ENCODE results near the gene TLX2.
"Not testable (repeated sequence)": the region's sequence is repeated elsewhere in the genome, so short reads cannot be mapped to it uniquely, and the experiment has no call there.

Gene TLX2

DNA sequence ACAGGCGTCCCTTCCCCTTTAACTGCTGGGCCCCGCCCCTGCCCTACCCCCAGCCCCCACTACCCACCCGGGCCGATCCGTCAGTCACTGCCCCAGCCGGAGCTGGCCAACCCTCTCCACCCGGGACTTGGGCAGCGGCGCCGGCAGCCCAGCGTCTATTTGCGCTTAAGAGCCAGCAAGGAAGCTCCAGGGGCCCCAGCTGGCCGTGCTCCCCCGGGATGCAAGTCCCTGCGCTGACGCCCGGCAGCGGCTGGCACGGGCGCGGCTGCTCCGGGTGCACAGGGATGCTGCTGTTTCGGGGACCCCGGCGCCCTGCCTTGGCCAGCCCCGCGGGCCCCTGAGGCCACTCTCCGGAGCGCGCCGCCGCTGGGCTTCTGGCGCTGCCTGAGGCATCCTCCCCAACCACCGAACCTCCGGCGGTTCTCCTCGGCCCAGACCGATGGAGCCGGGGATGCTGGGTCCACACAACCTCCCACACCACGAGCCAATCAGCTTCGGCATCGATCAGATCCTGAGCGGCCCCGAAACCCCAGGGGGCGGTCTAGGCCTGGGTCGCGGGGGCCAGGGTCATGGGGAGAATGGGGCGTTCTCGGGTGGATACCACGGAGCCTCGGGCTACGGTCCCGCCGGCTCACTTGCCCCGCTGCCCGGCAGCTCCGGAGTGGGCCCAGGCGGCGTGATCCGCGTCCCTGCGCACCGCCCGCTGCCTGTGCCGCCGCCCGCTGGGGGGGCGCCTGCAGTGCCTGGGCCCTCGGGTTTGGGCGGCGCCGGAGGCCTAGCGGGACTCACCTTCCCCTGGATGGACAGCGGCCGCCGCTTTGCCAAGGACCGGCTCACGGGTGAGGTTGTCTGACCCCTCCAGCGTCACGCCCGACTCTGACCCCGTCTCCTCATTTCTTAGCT lies at the start of gene TLX2:
TSS of gene TLX2 (plus strand) at position 83 of the 903 bp plus-strand sequence. CDS start at position 440, 357 bp downstream.
- DNase-seq = no peak

DNA sequence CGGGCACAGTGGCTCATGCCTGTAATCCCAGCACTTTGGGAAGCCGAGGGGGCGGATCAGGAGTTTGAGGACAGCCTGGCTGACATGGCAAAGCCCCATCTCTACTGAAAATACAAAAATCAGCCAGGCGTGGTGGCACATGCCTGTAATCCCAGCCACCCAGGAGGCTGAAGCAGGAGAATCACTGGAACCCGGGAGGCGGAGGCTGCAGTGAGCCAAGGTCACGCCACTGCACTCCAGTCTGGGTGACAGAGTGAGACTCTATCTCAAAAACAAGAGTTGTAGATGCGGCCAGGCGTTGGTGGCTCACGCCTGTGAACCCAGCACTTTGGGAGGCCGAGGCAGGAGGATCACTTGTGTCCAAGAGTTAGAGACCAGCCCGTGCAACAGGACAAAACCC lies 43.5 kb upstream of the TLX2 start:
- not testable (repeated sequence) for DNase-seq

DNA sequence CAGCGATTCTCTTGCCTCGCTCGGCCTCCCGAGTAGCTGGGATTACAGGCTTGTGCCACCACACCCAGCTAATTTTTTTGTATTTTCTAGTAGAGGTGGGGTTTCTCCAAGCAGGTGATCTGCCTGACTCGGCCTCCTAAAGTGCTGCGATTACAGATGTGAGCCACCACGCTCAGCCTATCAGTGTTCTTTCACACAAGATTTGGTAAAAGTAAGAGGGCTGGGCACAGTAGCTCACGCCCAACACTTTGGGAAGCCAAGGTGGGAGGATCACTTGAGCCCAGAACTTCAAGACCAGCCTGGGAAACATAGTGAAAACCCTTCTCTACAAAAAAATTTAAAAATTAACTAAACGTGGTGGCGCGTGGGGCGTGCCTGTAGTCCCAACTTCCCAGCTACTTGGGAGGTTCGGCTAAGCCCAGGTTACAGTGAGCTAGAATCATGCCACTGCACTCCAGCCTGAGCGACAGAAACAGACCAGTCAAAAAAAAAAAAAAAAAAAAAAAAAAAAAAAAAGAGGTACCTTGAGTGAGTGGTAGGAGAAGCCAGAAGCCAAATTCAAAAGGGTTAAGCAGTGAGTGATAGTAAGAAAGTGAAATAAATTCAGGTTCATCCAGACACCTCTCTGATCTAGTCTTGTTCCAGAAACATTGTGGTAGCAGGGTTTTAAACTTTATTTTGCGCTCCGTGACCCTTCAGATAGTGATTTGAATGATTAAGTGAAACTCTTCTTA lies 42.8 kb upstream of the TLX2 start:
- no peak for DNase-seq

DNA sequence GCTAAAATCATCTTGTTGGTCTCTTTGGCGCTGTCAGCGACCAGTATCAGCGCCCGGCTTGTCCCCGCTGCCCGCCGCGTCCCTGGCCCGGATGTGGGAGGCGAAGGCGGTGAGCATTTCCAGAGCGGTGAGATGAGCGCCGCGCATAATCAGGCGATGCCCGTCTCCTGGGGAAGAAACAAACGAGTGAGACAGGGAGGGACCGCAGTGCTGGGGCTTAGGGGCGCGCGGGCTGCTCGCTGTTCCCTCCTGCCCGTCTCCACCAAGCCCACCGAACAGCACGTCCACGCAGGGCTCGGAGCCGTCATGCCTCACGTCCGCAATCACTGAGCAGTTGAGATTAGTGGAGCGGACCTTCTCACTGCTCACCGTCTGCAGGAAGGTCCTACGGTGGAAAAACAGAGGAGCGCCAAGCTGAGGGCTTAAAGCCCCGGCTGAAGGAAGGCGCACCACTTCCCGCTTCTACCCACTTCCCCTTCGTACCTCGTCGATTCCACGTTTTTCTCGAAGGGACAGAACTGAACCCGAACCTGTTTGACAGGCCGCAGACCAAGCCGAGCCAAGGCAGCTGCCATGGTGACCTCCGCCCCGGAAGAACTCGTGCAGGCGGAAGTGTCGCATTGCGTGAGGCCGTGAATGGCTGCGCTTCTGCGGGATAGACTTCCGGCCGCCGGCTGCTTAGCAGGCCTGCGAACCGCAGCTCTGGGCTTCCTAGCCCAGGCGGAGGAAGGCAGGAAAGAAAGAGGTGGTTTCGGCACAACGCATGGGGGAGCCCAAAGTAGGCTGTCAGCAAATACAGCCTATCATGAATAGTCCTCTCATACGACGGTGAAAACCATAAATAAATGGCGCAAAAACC lies 41.9 kb upstream of the TLX2 start, which contains the start of gene MRPL53:
TSS of gene MRPL53 (minus strand) at position 595 of the 859 bp plus-strand sequence. CDS start at position 575, 20 bp downstream.
- no peak for DNase-seq

DNA sequence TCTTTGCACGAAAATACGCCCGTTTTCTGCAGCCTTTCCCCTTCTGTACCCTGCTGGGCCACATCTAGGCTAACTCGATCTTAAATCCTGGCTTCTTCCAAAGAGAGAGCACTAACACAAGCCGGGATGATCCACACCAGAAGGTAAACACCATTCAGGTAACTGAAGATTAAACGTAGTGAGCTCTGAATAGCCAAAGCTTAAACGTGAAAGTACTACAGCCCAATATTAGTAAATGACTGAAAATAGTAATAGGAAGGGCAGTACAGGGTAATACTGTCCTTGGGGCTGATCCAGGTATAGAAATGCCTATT lies 41.3 kb upstream of the TLX2 start:
- DNase-seq = no peak

DNA sequence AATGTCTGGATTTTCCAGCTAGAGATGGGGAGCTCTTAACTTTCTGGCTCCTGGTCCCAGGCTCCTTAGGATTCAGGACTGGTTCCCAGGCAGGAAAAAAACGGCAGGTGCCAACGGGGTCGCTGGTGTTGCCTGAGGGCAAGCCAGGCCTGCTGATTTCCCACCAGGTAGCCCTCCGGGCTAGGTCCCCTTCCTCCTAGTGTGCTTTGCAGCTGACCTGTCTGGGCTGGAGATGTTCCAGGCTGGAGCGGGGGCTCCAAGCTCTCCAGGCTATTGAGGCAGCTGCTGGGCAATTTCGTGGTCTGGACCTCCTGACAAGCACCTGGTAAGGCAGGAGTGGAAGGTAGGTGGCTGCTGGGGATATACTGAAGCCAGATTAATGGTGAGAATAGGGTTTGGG lies 39.8 kb upstream of the TLX2 start:
- no peak for DNase-seq

DNA sequence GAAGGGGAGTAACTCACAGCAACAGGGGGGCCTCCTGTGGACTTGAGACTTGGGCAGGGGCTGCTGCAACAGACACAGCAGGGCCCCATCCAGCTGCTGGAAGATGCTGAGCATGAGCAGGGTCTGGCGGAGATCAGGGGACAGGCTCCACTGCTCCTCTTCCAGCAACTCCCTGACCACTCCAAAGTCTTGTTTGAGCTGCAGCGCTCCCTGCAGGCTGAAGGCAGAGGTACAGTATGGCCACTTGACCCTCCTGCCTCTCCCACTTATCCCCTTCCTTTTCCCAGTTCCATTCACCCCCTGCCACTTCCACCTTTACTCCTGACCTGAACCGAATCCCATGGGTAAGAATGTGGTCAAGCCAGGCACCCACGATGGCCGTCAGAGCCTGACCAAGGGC lies 39.4 kb upstream of the TLX2 start:
- DNase-seq = no peak

DNA sequence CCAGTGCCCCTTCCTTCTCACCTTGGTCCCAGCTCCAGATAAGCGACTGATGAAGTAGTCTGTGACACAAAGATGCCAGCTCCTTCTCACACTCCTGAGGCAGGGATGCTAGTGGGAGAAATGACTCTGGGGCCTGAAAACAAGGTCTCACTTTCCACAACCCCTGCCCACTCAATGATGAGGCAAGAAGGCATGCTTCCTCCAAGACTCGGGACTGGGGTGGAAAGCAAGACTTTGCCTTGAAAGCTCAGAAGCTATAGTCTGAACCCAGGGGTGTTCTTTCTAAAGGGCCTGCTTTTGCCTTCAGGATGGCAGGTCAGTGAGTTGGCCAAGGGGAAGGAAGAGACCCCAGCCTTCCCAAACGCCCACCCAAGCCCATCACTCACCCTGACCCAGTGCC lies 32.8 kb upstream of the TLX2 start:
- DNase-seq = no peak

DNA sequence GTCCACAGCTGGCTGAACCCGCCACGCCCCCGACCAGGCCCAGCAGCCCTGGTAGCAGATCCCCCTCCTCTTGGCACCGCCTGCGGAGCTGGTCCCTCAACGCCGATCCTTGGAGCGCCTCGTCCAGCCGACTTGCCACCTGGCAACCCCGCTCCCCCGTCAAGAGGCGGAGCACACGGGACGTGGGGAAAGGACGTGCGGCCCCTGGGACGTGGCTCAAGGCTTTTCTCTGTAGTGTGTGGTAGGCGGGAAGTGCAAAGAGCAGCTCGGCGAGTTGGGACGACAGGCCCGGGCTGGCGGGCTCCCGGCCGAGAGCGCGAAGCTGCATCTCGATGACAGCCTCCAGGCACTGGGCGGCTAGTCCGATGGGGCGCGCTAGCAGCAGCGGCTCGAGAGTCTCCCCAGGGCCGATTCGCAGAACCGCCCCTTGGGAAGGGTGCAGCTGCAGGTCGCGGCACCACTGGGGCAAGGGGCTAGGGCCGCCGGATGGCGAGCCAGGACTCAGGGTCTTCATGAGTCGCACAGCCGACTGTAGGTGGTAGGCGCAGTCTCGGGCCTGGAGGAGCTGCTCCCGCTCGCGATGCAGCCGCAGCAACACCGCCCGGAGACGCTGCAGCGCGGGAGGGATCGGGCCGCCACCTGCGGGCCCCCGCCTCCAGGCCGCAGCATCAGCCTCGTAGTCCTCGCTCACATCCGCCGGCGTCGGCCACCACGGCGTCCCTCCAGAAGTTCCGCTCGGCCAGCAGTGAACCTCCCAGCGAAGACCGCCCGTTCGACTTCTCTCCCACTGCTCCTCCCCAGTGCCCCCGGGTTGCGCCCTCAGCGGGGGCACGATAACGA lies 32.1 kb upstream of the TLX2 start:
- no peak for DNase-seq

DNA sequence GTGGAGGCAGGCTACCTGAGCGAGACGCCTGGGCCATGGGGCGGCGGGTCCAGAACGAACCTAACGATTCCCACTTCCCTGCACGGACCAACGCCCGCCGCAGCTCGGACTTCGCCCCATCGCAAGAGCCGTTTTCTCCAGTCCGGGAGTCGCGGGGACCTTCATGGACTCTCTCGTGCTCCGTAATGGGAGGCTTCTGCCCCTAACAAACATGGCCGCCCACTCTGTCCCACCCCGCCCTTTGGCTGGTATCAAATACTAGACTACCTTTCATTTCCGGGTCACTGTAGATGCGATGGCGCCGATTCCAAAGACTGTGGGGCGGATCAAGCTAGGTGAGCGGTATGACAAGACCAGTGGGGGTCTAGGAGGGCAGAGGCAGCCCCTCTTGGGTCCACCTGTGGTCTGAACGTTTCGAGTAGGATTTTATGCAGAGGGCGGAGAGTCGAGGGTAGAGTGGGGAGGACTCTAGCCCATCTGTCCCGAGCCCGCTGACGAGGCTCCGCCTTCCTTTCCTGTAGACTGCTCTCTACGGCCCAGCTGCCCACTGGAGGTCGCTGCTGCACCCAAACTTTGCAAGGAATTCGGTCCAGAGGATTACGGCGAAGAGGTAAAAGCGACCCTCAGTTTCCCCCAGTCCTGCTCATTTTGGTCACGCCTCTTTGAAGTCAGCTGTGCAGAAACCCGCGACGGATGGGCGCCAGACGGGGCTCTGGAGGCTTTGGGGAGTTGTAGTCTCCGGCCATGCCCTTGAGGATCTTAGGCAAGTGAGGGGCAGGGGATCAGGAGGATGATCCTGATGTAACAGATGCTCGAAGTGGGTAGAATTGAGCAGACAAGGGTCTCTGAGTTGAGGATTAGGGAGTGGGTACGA lies 31.2 kb upstream of the TLX2 start, which contains the start of the genes CCDC142 and TTC31:
TSS of gene CCDC142 (minus strand) at position 198 of the 874 bp plus-strand sequence. CDS start at position 37, 161 bp downstream.
TSS of gene TTC31 (plus strand) at position 281 of the 874 bp plus-strand sequence. CDS start at position 296, 15 bp downstream.
- DNase-seq = peak; percentile 85

DNA sequence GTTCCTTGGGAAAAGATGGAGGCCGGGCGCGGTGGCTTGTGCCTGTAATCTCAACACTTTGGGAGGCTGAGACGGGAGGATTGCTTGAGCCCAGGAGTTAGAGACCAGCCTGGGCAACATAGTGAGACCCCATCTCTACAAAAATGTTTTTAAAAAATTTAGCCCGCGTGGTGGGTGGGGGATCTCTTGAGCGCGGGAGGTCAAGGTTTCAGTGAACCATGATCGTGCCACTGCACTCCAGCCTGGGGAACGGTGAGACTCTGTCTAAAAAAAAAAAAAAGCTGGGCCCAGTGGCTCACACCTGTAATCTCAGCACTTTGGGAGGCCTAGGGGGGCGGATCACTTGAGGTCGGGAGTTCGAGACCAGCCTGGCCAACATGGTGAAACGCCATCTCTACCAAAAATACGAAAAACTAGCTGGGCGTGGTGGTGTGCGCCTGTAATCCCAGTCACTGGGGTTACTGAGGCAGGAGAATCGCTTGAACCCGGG lies 30.5 kb upstream of the TLX2 start:
- not testable (repeated sequence) for DNase-seq

DNA sequence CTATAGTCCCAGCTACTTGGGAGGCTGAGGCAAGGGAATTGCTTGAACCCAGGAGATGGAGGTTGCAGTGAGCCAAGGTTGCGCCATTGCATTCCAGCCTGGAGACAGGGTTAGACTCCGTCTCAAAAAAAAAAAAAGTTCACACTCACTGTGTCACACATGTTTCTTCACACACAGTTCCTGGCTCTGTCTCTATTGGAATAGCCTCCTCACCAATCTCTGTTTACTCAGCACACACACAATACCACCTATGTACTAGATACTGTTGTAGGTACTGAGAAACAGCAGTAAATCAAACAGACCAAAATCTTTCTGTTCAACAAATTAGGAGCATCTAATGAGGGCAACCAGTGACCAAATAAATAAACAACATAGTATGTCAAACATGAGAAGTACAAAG lies 28.1 kb upstream of the TLX2 start:
- no peak for DNase-seq

DNA sequence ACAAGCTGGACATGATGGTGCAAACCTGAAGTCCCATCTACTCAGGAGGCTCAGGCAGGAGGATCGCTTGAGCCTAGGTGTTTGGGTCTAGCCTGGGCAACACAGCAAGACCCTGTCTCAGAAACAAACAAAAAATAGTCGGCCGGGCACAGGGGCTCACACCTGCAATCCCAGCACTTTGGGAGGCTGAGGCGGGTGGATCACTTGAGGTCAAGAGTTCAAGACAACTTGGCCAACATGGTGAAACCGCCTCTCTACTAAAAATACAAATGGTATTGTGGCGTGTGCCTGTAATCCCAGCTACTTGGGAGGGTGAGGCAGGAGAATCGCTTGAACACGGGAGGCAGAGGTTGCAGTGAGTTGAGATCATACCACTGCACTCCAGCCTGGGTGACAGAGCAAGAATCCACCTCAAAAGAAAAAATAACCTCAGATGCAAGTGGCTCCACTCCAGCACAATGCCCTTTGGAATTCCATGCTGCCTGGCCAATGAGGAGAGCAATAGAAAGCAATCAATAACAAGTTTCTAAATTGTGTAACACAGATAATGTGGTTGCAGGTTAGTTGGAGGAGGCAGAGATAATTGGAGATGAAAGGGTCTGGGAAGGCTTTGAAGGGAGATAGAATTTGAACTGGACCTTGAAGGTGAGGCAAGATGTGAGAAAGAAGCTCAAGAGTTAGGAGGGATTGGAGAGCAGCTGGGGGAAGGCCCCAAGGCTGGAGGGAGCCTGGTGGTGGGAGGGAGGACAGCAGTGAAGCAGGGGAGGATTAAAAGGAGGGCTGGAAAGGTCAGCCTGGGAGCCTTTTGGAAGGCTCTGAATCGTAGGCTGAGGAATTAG lies 25.4 kb upstream of the TLX2 start:
- no peak for DNase-seq

DNA sequence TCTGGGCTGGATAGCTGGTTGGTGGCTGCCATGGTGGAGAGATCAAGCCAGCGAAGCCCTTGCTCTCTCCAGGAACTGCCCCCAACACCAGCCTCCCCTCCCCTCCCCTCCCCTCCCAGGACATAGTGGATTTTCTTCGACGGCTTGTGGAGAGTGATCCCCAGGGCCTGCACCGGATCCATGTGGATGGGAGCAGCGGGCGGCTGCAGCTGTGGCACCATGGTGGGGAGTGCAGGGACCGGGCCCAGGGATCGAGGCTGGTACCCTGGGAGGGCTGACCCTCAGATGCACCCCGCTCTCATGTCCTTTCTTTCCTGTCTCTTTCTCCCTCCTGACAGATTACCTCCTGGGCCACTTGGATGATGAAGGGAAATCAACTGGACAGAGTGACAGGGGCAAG lies 24.3 kb upstream of the TLX2 start:
- no peak for DNase-seq

DNA sequence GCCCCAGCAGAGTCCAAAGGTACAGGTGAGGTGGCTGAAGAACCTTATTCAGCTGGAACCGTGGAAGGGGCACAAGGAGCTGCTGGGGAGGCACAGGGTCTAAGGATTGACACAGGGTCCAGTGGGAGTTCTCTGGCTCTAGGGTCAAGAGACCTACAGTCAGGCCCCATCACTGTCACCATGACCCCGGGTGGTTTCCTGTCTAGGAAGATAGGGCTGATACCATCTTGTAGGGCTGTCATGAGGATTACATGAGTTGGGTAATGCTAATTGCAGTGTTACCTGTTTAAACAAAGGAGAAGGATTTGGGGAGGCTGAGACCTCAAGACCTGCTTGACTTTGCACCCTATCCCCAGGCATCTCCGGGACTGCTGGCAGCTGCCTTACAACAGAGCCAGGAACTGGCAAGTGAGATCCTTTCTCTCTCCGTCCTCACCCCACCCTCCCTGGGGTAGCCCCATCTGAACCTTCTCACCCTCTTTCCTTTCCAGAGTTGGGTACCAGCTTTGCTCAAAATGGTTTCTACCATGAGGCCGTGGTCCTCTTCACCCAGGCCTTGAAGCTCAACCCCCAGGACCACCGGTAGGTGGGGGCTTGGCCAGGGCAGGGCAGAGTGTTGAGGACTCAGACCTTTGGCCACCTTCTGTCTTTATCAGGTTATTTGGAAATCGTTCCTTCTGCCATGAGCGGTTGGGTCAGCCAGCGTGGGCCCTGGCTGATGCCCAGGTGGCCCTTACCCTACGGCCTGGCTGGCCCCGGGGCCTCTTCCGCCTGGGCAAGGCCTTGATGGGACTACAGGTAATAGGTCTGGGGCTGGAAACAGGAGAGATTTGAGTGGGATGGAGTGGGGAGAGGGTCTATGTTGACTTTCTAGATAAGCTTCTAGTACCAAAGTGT lies 22.4 kb upstream of the TLX2 start:
- DNase-seq = no peak

DNA sequence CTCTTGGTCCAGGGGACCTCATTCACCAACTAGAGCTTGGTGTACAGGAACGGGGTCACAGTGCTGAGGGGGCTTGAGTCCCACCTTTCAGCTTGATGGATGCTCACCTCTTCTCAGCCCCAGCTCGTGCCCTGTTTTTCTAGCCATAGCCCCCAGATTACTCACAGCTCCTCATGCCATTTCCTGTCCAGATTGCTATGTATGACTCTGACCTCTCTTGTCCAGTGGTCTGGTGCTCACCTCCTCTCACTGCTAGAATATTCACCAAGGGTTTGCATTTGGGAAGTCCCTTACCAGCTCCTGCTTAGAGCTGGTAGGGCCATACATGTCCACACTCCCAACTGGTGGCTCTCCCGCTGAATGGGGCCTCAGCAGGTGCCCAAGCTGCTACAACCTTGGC lies 20.7 kb upstream of the TLX2 start:
- DNase-seq = no peak

DNA sequence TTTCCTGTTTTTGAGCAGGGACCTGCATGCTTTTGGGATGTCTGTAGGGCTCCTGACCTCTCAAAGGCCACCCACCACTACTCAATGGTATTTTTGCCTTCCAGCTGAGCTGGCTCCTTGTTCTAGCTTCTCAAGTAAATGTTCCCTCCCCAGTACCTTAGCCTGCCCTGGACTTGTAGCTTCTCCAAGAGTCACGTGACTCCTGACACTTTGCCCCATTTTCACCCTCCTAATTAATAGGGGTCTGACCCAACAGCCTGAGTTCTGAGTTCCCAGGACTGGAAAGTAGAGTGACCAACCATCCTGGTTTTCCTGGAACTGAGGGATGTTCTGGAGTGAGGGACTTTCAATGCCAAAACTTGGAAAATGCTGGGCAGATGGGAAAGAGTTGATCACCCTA lies 18.8 kb upstream of the TLX2 start:
- no peak for DNase-seq

DNA sequence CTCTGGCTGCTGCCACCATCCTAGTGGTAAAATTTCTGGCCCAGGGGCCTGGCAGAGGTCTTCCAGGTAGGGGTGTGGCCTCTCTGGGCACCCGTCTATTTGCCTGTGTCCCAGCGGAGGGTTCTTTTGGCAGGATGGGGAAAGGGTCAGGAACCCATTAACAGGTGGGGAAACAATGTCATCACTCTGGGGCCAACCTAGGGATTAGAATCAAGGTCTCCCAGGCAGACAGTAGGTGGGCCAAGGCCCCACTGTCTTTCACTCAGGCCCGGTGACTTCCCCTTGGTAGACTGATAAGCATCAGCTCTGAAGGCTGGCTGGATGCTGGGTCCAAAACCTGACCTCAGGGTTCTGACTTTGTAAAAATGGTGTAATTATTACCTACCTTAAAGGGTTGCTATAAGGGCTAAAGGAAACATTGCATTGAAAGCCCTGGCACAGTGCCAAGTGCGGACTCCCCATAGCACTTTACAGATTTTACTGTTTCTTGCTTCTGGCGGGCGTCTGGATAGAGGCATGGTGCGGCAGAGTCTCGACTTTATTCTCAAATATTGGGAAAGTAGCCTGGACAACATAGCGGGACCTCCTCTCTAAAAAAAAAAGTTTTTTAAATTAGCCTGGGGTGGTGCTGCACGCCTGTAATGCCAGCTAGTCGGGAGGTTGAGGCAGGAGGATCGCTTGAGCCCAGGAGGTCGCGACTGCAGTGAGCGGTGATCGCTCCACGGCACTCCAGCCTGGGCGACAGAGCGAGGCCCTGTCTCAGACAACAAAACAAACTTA lies 17.1 kb upstream of the TLX2 start:
- no peak for DNase-seq
